ENCODE results near the gene GNAQ. TPM values are rescaled to one million over a fixed set of nuclear protein-coding genes. Genes with fewer than 3 reads are reported as not detected.

The GNAQ gene
- total and polyA plus RNA-seq, 2 donors, result 42.2 to 78.5 TPM

GRCh38 chr9:78026947-78027346, 4.7 kb downstream of the GNAQ start:
- Histone ChIP-seq H3K36me3 (ENCODE audit: insufficient read depth) (no peaks in the 10 kb centered on the region), H3K4me3 (ENCODE audit: low read depth, low read length) (no peak overlapping the region), H3K27ac (ENCODE audit: low read depth) (no peak overlapping the region), H3K4me1 (ENCODE audit: insufficient read depth) (peaks cover 3% of the 10 kb centered on the region)
- DNase-seq (ENCODE audit: extremely low spot score), result no peak

- no peak overlapping the region for H3K4me3 ChIP-seq (ENCODE audit: low read depth, low read length)
- H3K4me1 ChIP-seq (ENCODE audit: insufficient read depth), result peaks cover 3% of the 10 kb centered on the region
- 82% methylated on average over 1 of the region's 1 CpG for WGBS
- no peaks in the 10 kb centered on the region for H3K36me3 ChIP-seq (ENCODE audit: insufficient read depth)
- DNase-seq (ENCODE audit: extremely low spot score), result no peak
- H3K27ac ChIP-seq (ENCODE audit: low read depth), result no peak overlapping the region
Observed at GRCh38 chr9:78026416-78026815, 5.2 kb downstream of the GNAQ start.

- Histone ChIP-seq H3K27ac (ENCODE audit: low read depth) (no peak overlapping the region), H3K4me1 (ENCODE audit: insufficient read depth) (peaks cover 3% of the 10 kb centered on the region), H3K4me3 (ENCODE audit: low read depth, low read length) (no peak overlapping the region), H3K36me3 (ENCODE audit: insufficient read depth) (no peaks in the 10 kb centered on the region)
- no peak for DNase-seq (ENCODE audit: extremely low spot score)
- 74% methylated on average over 7 of the region's 7 CpGs for WGBS
Observed at GRCh38 chr9:78025186-78025585, 6.4 kb downstream of the GNAQ start.

- no peak overlapping the region for H3K4me3 ChIP-seq (ENCODE audit: low read depth, low read length)
- WGBS, result 52% methylated on average over 5 of the region's 5 CpGs
- no peaks in the 10 kb centered on the region for H3K36me3 ChIP-seq (ENCODE audit: insufficient read depth)
- no peak for DNase-seq (ENCODE audit: extremely low spot score)
- no peak overlapping the region for H3K27ac ChIP-seq (ENCODE audit: low read depth)
- peaks cover 3% of the 10 kb centered on the region for H3K4me1 ChIP-seq (ENCODE audit: insufficient read depth)
Observed at GRCh38 chr9:78023003-78023741, 8.4 kb downstream of the GNAQ start.

- 70% methylated on average over 8 of the region's 8 CpGs for WGBS
- no peaks in the 10 kb centered on the region for H3K36me3 ChIP-seq (ENCODE audit: insufficient read depth)
- H3K4me3 ChIP-seq (ENCODE audit: low read depth, low read length), result no peak overlapping the region
- no peak for DNase-seq (ENCODE audit: extremely low spot score)
- H3K27ac ChIP-seq (ENCODE audit: low read depth), result no peak overlapping the region
- H3K4me1 ChIP-seq (ENCODE audit: insufficient read depth), result peaks cover 3% of the 10 kb centered on the region
Observed at GRCh38 chr9:78021697-78022096, 9.9 kb downstream of the GNAQ start.

- no peaks in the 10 kb centered on the region for H3K4me1 ChIP-seq (ENCODE audit: insufficient read depth)
- no peak overlapping the region for H3K27ac ChIP-seq (ENCODE audit: low read depth)
- 79% methylated on average over 3 of the region's 3 CpGs for WGBS
Observed at GRCh38 chr9:78017190-78017693, 14.4 kb downstream of the GNAQ start.

GRCh38 chr9:78015241-78015640, 16.4 kb downstream of the GNAQ start:
- Histone ChIP-seq H3K36me3 (ENCODE audit: insufficient read depth) (no peaks in the 10 kb centered on the region), H3K4me3 (ENCODE audit: low read depth, low read length) (no peak overlapping the region), H3K27ac (ENCODE audit: low read depth) (no peak overlapping the region), H3K4me1 (ENCODE audit: insufficient read depth) (no peaks in the 10 kb centered on the region)
- no peak for DNase-seq (ENCODE audit: extremely low spot score)

More at GRCh38 chr9:78017190-78017693, 14.4 kb downstream of the GNAQ start:
- no peak for DNase-seq (ENCODE audit: extremely low spot score)
- H3K4me3 ChIP-seq (ENCODE audit: low read depth, low read length), result no peak overlapping the region
- no peaks in the 10 kb centered on the region for H3K36me3 ChIP-seq (ENCODE audit: insufficient read depth)

GRCh38 chr9:78014776-78015175, 16.8 kb downstream of the GNAQ start:
- Histone ChIP-seq H3K4me3 (ENCODE audit: low read depth, low read length) (no peak overlapping the region), H3K4me1 (ENCODE audit: insufficient read depth) (no peaks in the 10 kb centered on the region), H3K36me3 (ENCODE audit: insufficient read depth) (no peaks in the 10 kb centered on the region), H3K27ac (ENCODE audit: low read depth) (no peak overlapping the region)
- no peak for DNase-seq (ENCODE audit: extremely low spot score)
- 84% methylated on average over 6 of the region's 6 CpGs for WGBS

- H3K27ac ChIP-seq (ENCODE audit: low read depth), result no peak overlapping the region
- H3K36me3 ChIP-seq (ENCODE audit: insufficient read depth), result no peaks in the 10 kb centered on the region
- 98% methylated on average over 1 of the region's 1 CpG for WGBS
- no peak for DNase-seq (ENCODE audit: extremely low spot score)
- peaks cover 2% of the 10 kb centered on the region for H3K4me1 ChIP-seq (ENCODE audit: insufficient read depth)
- no peak overlapping the region for H3K4me3 ChIP-seq (ENCODE audit: low read depth, low read length)
Observed at GRCh38 chr9:78013934-78014333, 17.7 kb downstream of the GNAQ start.

- H3K4me3 ChIP-seq (ENCODE audit: low read depth, low read length), result no peak overlapping the region
- no peak for DNase-seq (ENCODE audit: extremely low spot score)
- H3K27ac ChIP-seq (ENCODE audit: low read depth), result no peak overlapping the region
- H3K4me1 ChIP-seq (ENCODE audit: insufficient read depth), result peaks cover 2% of the 10 kb centered on the region
- H3K36me3 ChIP-seq (ENCODE audit: insufficient read depth), result no peaks in the 10 kb centered on the region
Observed at GRCh38 chr9:78011049-78011448, 20.6 kb downstream of the GNAQ start.

- Histone ChIP-seq H3K27ac (ENCODE audit: low read depth) (no peak overlapping the region), H3K4me1 (ENCODE audit: insufficient read depth) (peaks cover 2% of the 10 kb centered on the region), H3K36me3 (ENCODE audit: insufficient read depth) (no peaks in the 10 kb centered on the region), H3K4me3 (ENCODE audit: low read depth, low read length) (no peak overlapping the region)
- DNase-seq (ENCODE audit: extremely low spot score), result no peak
- whole genome bisulfite sequencing, result 71% methylated on average over 5 of the region's 5 CpGs
Observed at GRCh38 chr9:78010445-78010844, 21.2 kb downstream of the GNAQ start.

GRCh38 chr9:78009186-78009585, 22.4 kb downstream of the GNAQ start:
- 88% methylated on average over 4 of the region's 4 CpGs for WGBS
- Histone ChIP-seq H3K27ac (ENCODE audit: low read depth) (no peak overlapping the region), H3K4me3 (ENCODE audit: low read depth, low read length) (no peak overlapping the region), H3K36me3 (ENCODE audit: insufficient read depth) (no peaks in the 10 kb centered on the region), H3K4me1 (ENCODE audit: insufficient read depth) (peaks cover 2% of the 10 kb centered on the region)
- no peak for DNase-seq (ENCODE audit: extremely low spot score)

- Histone ChIP-seq H3K27ac (ENCODE audit: low read depth) (no peak overlapping the region), H3K4me3 (ENCODE audit: low read depth, low read length) (no peak overlapping the region), H3K36me3 (ENCODE audit: insufficient read depth) (no peaks in the 10 kb centered on the region), H3K4me1 (ENCODE audit: insufficient read depth) (peaks cover 3% of the 10 kb centered on the region)
- DNase-seq (ENCODE audit: extremely low spot score), result no peak
- WGBS, result 54% methylated on average over 1 of the region's 1 CpG
Observed at GRCh38 chr9:78006734-78007133, 24.9 kb downstream of the GNAQ start.

- 95% methylated on average over 9 of the region's 9 CpGs for WGBS
- DNase-seq (ENCODE audit: extremely low spot score), result no peak
- Histone ChIP-seq H3K36me3 (ENCODE audit: insufficient read depth) (no peaks in the 10 kb centered on the region), H3K4me1 (ENCODE audit: insufficient read depth) (peaks cover 3% of the 10 kb centered on the region), H3K4me3 (ENCODE audit: low read depth, low read length) (no peak overlapping the region), H3K27ac (ENCODE audit: low read depth) (no peak overlapping the region)
Observed at GRCh38 chr9:78005231-78006002, 26.2 kb downstream of the GNAQ start.
